DOHH2 (cell line): ENCODE measurements around the gene SH2D2A.

Experiments used
- H3F3A ChIP-seq: fragments of 200-600 bp; sonication (generic), shearing (Covaris generic); 2 replicates; pipeline ENCODE4 v1.6.0; 2016; ENCODE audit warnings: antibody characterized with exemption, mild to moderate bottlenecking; ENCODE audit not compliant: control insufficient read depth, insufficient read depth
- H3K27ac ChIP-seq: fragments of 200-600 bp; sonication (generic); 2 replicates; pipeline ENCODE4 v1.5.1; 2014; ENCODE audit warnings: low read depth, mild to moderate bottlenecking, low read length, moderate library complexity
- H3K27me3 ChIP-seq: fragments of 200-600 bp; sonication (generic); 2 replicates; pipeline ENCODE4 v1.6.1; 2014; ENCODE audit warnings: mild to moderate bottlenecking, low read length, mixed read lengths; ENCODE audit not compliant: control insufficient read depth
- H3K36me3 ChIP-seq: fragments of 200-600 bp; sonication (generic); 2 replicates; pipeline ENCODE4 v1.6.1; 2014; ENCODE audit warnings: mild to moderate bottlenecking, low read length, moderate library complexity, mixed read lengths; ENCODE audit not compliant: control insufficient read depth
- H3K4me1 ChIP-seq: fragments of 200-600 bp; sonication (generic); 2 replicates; pipeline ENCODE4 v1.6.1; 2014; ENCODE audit warnings: mild to moderate bottlenecking, low read length, mixed read lengths; ENCODE audit not compliant: control insufficient read depth
- H3K4me2 ChIP-seq: fragments of 200-600 bp; sonication (generic); 2 replicates; pipeline ENCODE4 v1.6.0; 2014; ENCODE audit warnings: mild to moderate bottlenecking, low read length, moderate library complexity
- H3K4me3 ChIP-seq: fragments of 200-600 bp; sonication (generic); 2 replicates; pipeline ENCODE4 v1.5.1; 2014; ENCODE audit warnings: mild to moderate bottlenecking, low read length, mixed read lengths
- H3K79me2 ChIP-seq: fragments of 200-600 bp; sonication (generic); 2 replicates; pipeline ENCODE4 v1.6.1; 2014; ENCODE audit warnings: mild to moderate bottlenecking, low read length, mixed read lengths; ENCODE audit not compliant: control insufficient read depth
- H3K9me2 ChIP-seq: fragments of 200-600 bp; sonication (generic); replicated peaks from 2 replicates; pipeline ENCODE4 v1.6.1; 2014; ENCODE audit warnings: mild to moderate bottlenecking, low read length, mixed read lengths; ENCODE audit not compliant: control insufficient read depth
- H3K9me3 ChIP-seq: fragments of 200-600 bp; sonication (generic); 2 replicates; pipeline ENCODE4 v1.6.1; 2014; ENCODE audit warnings: antibody characterized with exemption, low read length, mixed read lengths; ENCODE audit not compliant: control insufficient read depth, insufficient read depth
- H4K20me1 ChIP-seq: fragments of 200-600 bp; sonication (generic); 2 replicates; pipeline ENCODE4 v1.6.0; 2014; ENCODE audit warnings: low read depth, mild to moderate bottlenecking, antibody characterized with exemption, low read length, moderate library complexity; ENCODE audit not compliant: control insufficient read depth, insufficient read depth
- EZH2phosphoT487 ChIP-seq: fragments of 200-600 bp; sonication (generic); IDR thresholded peaks from 2 replicates; pipeline ENCODE4 v1.6.1; 2017; ENCODE audit warnings: borderline replicate concordance, mild to moderate bottlenecking, antibody characterized with exemption, low read length, moderate library complexity, mixed read lengths
- TF ChIP-seq, protein P1 (sequence below): fragments of 200-600 bp; sonication (generic); IDR thresholded peaks from one replicate; pipeline ENCODE4 v1.5.1; 2014; ENCODE audit warnings: antibody characterized with exemption, mild to moderate bottlenecking, low read depth, low read length; ENCODE audit not compliant: poor library complexity, severe bottlenecking

Gene SH2D2A

GRCh38 chr1:156768610-156769295, 47.9 kb downstream of the SH2D2A start:
- Histone ChIP-seq H3K27me3 (no peaks in the 10 kb centered on the region), H3K9me3 (no peaks in the 10 kb centered on the region), H3K4me2 (peak overlapping the region; percentile 91), H3K9me2 (no peaks in the 10 kb centered on the region), H3K79me2 (peaks cover 75% of the 10 kb centered on the region), H3K27ac (no peak overlapping the region), H3K4me1 (peaks cover 34% of the 10 kb centered on the region), H4K20me1 (peaks cover 15% of the 10 kb centered on the region; the same call in 1 of the 2 replicates), H3F3A (peaks cover 4% of the 10 kb centered on the region; the same call in 1 of the 2 replicates), H3K36me3 (peaks cover 50% of the 10 kb centered on the region), H3K4me3 (peak overlapping the region; percentile 76)
- TF ChIP-seq EZH2phosphoT487 = no peak
- TF ChIP-seq, protein P1, sequence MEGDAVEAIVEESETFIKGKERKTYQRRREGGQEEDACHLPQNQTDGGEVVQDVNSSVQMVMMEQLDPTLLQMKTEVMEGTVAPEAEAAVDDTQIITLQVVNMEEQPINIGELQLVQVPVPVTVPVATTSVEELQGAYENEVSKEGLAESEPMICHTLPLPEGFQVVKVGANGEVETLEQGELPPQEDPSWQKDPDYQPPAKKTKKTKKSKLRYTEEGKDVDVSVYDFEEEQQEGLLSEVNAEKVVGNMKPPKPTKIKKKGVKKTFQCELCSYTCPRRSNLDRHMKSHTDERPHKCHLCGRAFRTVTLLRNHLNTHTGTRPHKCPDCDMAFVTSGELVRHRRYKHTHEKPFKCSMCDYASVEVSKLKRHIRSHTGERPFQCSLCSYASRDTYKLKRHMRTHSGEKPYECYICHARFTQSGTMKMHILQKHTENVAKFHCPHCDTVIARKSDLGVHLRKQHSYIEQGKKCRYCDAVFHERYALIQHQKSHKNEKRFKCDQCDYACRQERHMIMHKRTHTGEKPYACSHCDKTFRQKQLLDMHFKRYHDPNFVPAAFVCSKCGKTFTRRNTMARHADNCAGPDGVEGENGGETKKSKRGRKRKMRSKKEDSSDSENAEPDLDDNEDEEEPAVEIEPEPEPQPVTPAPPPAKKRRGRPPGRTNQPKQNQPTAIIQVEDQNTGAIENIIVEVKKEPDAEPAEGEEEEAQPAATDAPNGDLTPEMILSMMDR = no peak

- H3K27me3 ChIP-seq = no peaks in the 10 kb centered on the region
- H3F3A ChIP-seq = peaks cover 4% of the 10 kb centered on the region; the same call in 1 of the 2 replicates
- H3K4me3 ChIP-seq = peak overlapping the region; percentile 76
- peak overlapping the region; percentile 57 for H3K27ac ChIP-seq
- peaks cover 43% of the 10 kb centered on the region for H3K36me3 ChIP-seq
- peaks cover 34% of the 10 kb centered on the region for H3K4me1 ChIP-seq
- no peaks in the 10 kb centered on the region for H3K9me3 ChIP-seq
- peaks cover 68% of the 10 kb centered on the region for H3K79me2 ChIP-seq
- peaks cover 9% of the 10 kb centered on the region; the same call in 1 of the 2 replicates for H4K20me1 ChIP-seq
- no peaks in the 10 kb centered on the region for H3K9me2 ChIP-seq
- H3K4me2 ChIP-seq = peak overlapping the region; percentile 91
- TF ChIP-seq, protein P1 = no peak
- TF ChIP-seq EZH2phosphoT487 = no peak
These were observed 48.6 kb downstream of the SH2D2A start for GRCh38 chr1:156767879-156768604.

- Histone ChIP-seq H3K9me3 (no peaks in the 10 kb centered on the region), H3K27ac (peak within 1 kb of the TSS; percentile 57), H3K9me2 (no peaks in the 10 kb centered on the region), H4K20me1 (peaks cover 9% of the 10 kb centered on the region; the same call in 1 of the 2 replicates), H3K4me2 (peak within 1 kb of the TSS; percentile 91), H3K4me3 (peak within 1 kb of the TSS; percentile 76), H3K27me3 (no peaks in the 10 kb centered on the region), H3F3A (peaks cover 4% of the 10 kb centered on the region; the same call in 1 of the 2 replicates), H3K4me1 (peaks cover 34% of the 10 kb centered on the region), H3K36me3 (peaks cover 36% of the 10 kb centered on the region), H3K79me2 (peaks cover 60% of the 10 kb centered on the region)
- no peak for TF ChIP-seq EZH2phosphoT487
- TF ChIP-seq, protein P1 = no peak
These were observed 49.4 kb downstream of the SH2D2A start, which contains the start of gene PRCC for GRCh38 chr1:156767101-156767878. TSS of gene PRCC (plus strand) at chr1:156767535. CDS start at chr1:156767772, 237 bp downstream.
